Right lobe of liver (tissue), 4 donors: ENCODE data around the gene RPL13A.

Source experiments
- CTCF ChIP-seq, 4 donors: fragments of 200-600 bp in 3 of 4; fragments of 450-650 bp in 1 of 4; IDR thresholded peaks; one replicate each; pipeline versions ENCODE4 v1.5.1 to v1.8.0; 2016 to 2022; ENCODE audit warnings: antibody characterized with exemption in 4 of 4, mild to moderate bottlenecking in 2 of 4
- POLR2A ChIP-seq: fragments of 450-650 bp; IDR thresholded peaks from one replicate; pipeline ENCODE4 v1.6.1; 2017; ENCODE audit warnings: antibody characterized with exemption, mild to moderate bottlenecking
- donor health status: DM: no; HTN: no; CAD: no.
- donor health status: DM: no; HTN: no; CAD: no.
- donor health status: DM: no; HTN: yes; CAD: no.

- TF ChIP-seq CTCF (IDR thresholded peaks at IDR 0.05) (no peak), POLR2A (no peak)
Observed at GRCh38 chr19:49492573-49493405, 5.4 kb downstream of the RPL13A start.
